HFFc6 (cell line): ENCODE measurements around the gene SORCS2. TPM values are rescaled to one million over a fixed set of nuclear protein-coding genes. Genes with fewer than 3 reads are reported as not detected.

ENCODE experiments used
- DNase-seq: peaks from one replicate; pipeline ENCODE4 v3.0.0-alpha.2; 2018
- H3K27ac Mint-ChIP-seq: 2 replicates; pipeline ENCODE4 v1.8.0; 2020; ENCODE audit warnings: mild to moderate bottlenecking, mixed read lengths
- H3K27me3 Mint-ChIP-seq: 2 replicates; pipeline ENCODE4 v1.8.0; 2021; ENCODE audit warnings: mild to moderate bottlenecking, moderate library complexity, mixed read lengths; ENCODE audit not compliant: insufficient read depth
- H3K36me3 Mint-ChIP-seq: 2 replicates; pipeline ENCODE4 v1.8.0; 2021; ENCODE audit warnings: low read depth, mixed read lengths
- H3K4me1 Mint-ChIP-seq: 2 replicates; pipeline ENCODE4 v1.8.0; 2020; ENCODE audit warnings: low read depth, mixed read lengths
- H3K4me3 Mint-ChIP-seq: 2 replicates; pipeline ENCODE4 v1.8.0; 2020; ENCODE audit warnings: mild to moderate bottlenecking, moderate library complexity, mixed read lengths
- H3K9me3 Mint-ChIP-seq: 2 replicates; pipeline ENCODE4 v1.8.0; 2020; ENCODE audit warnings: mild to moderate bottlenecking, mixed read lengths
- CTCF ChIP-seq: fragments of 200-600 bp; sonication (generic); IDR thresholded peaks from 2 replicates; pipeline ENCODE4 v1.5.0; 2021; ENCODE audit warnings: antibody characterized with exemption, mild to moderate bottlenecking
- total RNA-seq, 6 experiments: library from RNA; stranded (reverse); fragmentation: NEBNext Ultra II Directional; extraction: Animal tissue kit (Norgen Biotek cat#: 25700); gene quantifications; 2 replicates in 1 of 6; 3 replicates in 5 of 6; pipeline ENCODE4 v1.2.3, GENCODE V29; 2021

SORCS2 gene
- total RNA-seq, 6 experiments from 2014 or later: 0.05 to 0.15 (median 0.12) TPM; not detected in 3

GRCh38 chr4:7367406-7367805 lies 175.1 kb downstream of the SORCS2 start:
- Mint-ChIP-seq H3K27ac (no peak overlapping the region), H3K36me3 (no peaks in the 10 kb centered on the region), H3K9me3 (no peaks in the 10 kb centered on the region)

DNA sequence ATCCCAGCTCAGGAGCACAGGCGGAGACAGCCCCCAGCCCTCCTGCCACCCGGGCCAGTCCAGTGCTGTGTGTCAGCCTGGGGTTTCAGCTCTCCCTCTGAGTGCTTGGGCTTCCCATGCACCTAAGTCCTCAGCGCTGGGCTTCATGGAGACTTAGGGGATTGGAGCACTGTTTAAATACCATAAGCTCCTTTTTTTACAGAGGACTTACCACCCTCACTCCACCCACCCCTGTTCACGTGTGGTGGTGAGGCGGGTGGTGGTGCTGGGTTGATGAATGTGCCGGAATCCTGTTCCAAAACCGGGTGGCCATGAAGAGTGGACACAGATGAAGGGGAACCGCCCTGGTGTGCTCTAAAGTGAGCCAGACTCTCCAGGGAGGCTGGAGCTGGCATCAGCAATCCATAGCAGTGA lies 175.5 kb downstream of the SORCS2 start:
- no peak overlapping the region for H3K4me3 Mint-ChIP-seq

More at GRCh38 chr4:7367406-7367805, 175.1 kb downstream of the SORCS2 start:
- TF ChIP-seq CTCF: no peak
- H3K27me3 Mint-ChIP-seq: peaks cover 47% of the 10 kb centered on the region
- peaks cover 6% of the 10 kb centered on the region; the same call in 1 of the 2 replicates for H3K4me1 Mint-ChIP-seq
- no peak for DNase-seq
- H3K4me3 Mint-ChIP-seq: no peak overlapping the region

GRCh38 chr4:7368296-7368695 lies 176.0 kb downstream of the SORCS2 start:
- Mint-ChIP-seq H3K4me3 (no peak overlapping the region), H3K4me1 (peaks cover 6% of the 10 kb centered on the region; the same call in 1 of the 2 replicates), H3K9me3 (no peaks in the 10 kb centered on the region), H3K27me3 (peaks cover 50% of the 10 kb centered on the region), H3K36me3 (no peaks in the 10 kb centered on the region), H3K27ac (no peak overlapping the region)
- TF ChIP-seq CTCF: no peak
- DNase-seq: no peak

More for the DNA sequence above, 175.5 kb downstream of the SORCS2 start:
- Mint-ChIP-seq H3K27me3 (peaks cover 50% of the 10 kb centered on the region), H3K4me1 (peaks cover 6% of the 10 kb centered on the region; the same call in 1 of the 2 replicates), H3K9me3 (no peaks in the 10 kb centered on the region), H3K27ac (no peak overlapping the region), H3K36me3 (no peaks in the 10 kb centered on the region)
- TF ChIP-seq CTCF: no peak
- DNase-seq: no peak

DNA sequence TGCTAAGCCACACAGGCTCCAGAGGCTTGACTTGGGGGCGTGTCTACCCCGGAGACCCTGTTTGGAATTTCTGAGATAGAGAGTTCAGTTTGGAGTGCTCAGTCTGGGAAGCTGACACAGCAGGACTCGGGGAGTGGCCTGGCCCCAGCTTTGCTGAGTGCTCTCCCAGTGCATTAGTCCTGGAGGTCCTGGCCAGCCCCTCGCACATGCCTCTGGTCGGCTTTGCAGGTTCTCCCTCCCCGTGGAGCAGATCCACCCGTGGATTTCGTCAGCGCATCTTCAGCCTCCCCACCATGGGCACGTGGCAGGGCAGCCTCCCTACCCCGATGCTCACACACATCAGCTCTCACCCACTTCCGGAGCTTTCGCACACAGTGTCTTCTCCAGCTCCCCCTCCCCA lies 177.2 kb downstream of the SORCS2 start:
- H3K27me3 Mint-ChIP-seq: peaks cover 61% of the 10 kb centered on the region
- DNase-seq: no peak

DNA sequence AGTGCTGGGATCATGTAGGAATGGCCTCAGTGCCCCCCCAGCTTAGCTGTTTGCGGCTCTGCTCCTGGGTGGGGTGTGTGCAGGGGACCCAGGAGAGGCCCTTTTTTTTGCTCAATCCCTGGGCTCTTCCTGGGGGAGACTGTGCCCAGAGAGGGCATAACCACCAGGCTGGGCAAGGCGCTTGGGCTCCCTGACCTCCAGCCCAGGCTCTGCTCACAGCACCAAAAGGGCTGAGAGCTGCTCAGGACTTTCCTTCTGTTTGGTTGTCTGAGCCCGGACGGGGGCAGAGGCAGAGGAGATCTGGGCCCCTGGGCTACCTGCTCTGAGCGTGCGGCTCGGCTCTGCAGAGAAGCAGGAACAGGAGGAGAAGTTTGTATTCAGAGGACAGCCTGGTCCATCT lies 177.7 kb downstream of the SORCS2 start:
- DNase-seq: no peak
- H3K36me3 Mint-ChIP-seq: no peaks in the 10 kb centered on the region
- no peak overlapping the region for H3K27ac Mint-ChIP-seq
- H3K4me3 Mint-ChIP-seq: no peak overlapping the region
- TF ChIP-seq CTCF: no peak
- peaks cover 61% of the 10 kb centered on the region for H3K27me3 Mint-ChIP-seq
- peaks cover 6% of the 10 kb centered on the region; the same call in 1 of the 2 replicates for H3K4me1 Mint-ChIP-seq
- H3K9me3 Mint-ChIP-seq: no peaks in the 10 kb centered on the region

More for the DNA sequence above, 177.2 kb downstream of the SORCS2 start:
- Mint-ChIP-seq H3K9me3 (no peaks in the 10 kb centered on the region), H3K27ac (no peak overlapping the region), H3K36me3 (no peaks in the 10 kb centered on the region), H3K4me1 (peaks cover 6% of the 10 kb centered on the region; the same call in 1 of the 2 replicates), H3K4me3 (no peak overlapping the region)
- no peak for TF ChIP-seq CTCF
